Body of pancreas (tissue), 4 donors: ENCODE measurements around the gene LPP.

Experiments used
- POLR2A ChIP-seq, 3 donors: fragments of 450-650 bp; IDR thresholded peaks; one replicate each; pipeline ENCODE4 v1.6.1; 2016; ENCODE audit warnings: antibody characterized with exemption in 3 of 3, mild to moderate bottlenecking in 2 of 3
- TF ChIP-seq, protein P1 (sequence below), 7 experiments: fragments of 450-650 bp in 4 of 7; fragments of 200-600 bp in 3 of 7; sonication (generic) in 3 of 7; IDR thresholded peaks; one replicate each; pipeline ENCODE4 v1.5.1; 2016 to 2019; ENCODE audit warnings: antibody characterized with exemption in 7 of 7

DNA sequence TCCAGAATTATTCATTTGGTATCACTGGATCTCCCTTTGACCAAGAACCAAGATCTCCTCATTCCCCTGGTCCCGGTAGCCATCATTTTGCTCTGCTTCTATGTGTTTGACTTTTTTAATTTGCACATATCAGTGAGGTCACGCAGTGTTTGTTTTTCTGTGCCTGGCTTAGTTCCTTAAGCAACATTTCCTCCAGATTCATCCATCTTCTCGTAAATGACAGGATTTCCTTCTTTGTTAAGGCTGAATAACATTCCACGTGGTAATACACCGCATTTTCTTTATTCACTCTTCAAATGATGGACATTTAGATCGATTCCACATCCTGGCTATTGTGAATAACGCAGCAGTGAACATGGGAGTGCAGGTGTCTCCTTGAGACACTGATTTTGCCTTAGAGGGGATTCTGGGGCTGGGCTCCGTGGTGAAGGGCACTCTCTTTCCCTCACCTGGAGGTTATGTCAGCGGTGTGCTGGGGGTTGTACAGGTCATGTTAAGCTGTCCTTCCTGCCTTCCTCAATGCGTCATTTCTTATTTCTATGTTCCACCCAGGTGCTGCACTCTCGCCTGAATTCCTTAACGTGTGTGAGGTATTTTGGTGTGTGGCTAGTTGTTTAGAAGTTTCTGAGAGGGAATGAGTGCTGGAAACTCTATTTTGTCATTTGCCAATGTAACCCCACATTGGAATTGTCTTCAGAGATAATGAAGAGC lies 212.2 kb downstream of the LPP start:
- TF ChIP-seq, protein P1, sequence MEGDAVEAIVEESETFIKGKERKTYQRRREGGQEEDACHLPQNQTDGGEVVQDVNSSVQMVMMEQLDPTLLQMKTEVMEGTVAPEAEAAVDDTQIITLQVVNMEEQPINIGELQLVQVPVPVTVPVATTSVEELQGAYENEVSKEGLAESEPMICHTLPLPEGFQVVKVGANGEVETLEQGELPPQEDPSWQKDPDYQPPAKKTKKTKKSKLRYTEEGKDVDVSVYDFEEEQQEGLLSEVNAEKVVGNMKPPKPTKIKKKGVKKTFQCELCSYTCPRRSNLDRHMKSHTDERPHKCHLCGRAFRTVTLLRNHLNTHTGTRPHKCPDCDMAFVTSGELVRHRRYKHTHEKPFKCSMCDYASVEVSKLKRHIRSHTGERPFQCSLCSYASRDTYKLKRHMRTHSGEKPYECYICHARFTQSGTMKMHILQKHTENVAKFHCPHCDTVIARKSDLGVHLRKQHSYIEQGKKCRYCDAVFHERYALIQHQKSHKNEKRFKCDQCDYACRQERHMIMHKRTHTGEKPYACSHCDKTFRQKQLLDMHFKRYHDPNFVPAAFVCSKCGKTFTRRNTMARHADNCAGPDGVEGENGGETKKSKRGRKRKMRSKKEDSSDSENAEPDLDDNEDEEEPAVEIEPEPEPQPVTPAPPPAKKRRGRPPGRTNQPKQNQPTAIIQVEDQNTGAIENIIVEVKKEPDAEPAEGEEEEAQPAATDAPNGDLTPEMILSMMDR (IDR thresholded peaks at IDR 0.05) = no peak
- no peak for TF ChIP-seq POLR2A (IDR thresholded peaks at IDR 0.05)
